ENCODE results near the gene PARVB. TPM values are rescaled to one million over a fixed set of nuclear protein-coding genes. Genes with fewer than 3 reads are reported as not detected.

PARVB gene
- total RNA-seq, 1 experiment from 2014 or later = 85.3 TPM

DNA sequence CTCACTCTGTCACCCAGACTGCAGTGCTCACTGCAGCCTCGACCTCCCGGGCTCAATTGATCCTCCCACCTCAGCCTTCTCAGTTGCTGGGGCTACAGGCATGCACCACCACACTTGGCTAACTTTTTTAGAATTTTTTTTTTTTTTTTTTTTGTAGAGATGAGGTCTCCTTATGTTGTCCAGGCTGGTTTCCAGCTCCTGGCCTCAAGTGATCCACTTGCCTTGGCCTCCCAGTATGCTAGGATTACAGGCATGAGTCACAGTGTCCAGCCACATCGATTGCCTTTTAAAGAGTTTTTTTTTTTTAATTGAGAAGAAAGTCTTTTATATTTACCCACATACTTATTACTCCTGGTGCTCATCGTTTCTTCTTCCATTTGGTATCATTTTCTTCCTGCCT lies 186.6 kb downstream of the PARVB start:
- no peak for ATAC-seq
- Histone ChIP-seq H3K27me3 (ENCODE audit: low read length) (peaks cover 15% of the 10 kb centered on the region), H3K9me3 (ENCODE audit: low read length) (no peaks in the 10 kb centered on the region), H3F3A (ENCODE audit: low read length, unreplicated experiment) (no peaks in the 10 kb centered on the region), H3K4me3 (ENCODE audit: low read length) (no peak overlapping the region), H3K27ac (ENCODE audit: low read length) (no peak overlapping the region), H3K4me2 (ENCODE audit: low read length) (no peak overlapping the region), H2AFZ (ENCODE audit: low read length) (no peak overlapping the region), H3K9me2 (replicated peaks; ENCODE audit: low read length) (no peaks in the 10 kb centered on the region), H3K79me2 (ENCODE audit: low read length) (no peaks in the 10 kb centered on the region), H3K9ac (ENCODE audit: low read length) (no peak overlapping the region), H3K36me3 (ENCODE audit: low read depth, low read length) (no peaks in the 10 kb centered on the region), H4K20me1 (ENCODE audit: low read length) (no peaks in the 10 kb centered on the region), H3K4me1 (ENCODE audit: insufficient read depth, low read length) (no peaks in the 10 kb centered on the region)
- ChIA-PET POLR2A (ENCODE audit: unreplicated experiment) (no interaction called here), CTCF (no interaction called here)
- TF ChIP-seq EZH2 (IDR thresholded peaks at IDR 0.05; ENCODE audit: low read length, unreplicated experiment) = no peak
- TF ChIP-seq CTCF (conservative IDR thresholded peaks at IDR 0.05; ENCODE audit: low read depth, low read length) = no peak
- TF ChIP-seq EZH2phosphoT487 (IDR thresholded peaks at IDR 0.05; ENCODE audit: borderline replicate concordance, low read length) = no peak
- intact Hi-C loops (cut with micrococcal nuclease) = no loop called here
- no peak for DNase-seq
- no TSS peak for BruUV-seq (replicated peaks)

GRCh38 chr22:44211256-44211945 lies 187.3 kb downstream of the PARVB start:
- DNase-seq (no peak), ATAC-seq (no peak)
- no peaks in the 10 kb centered on the region for H3K4me1 ChIP-seq (ENCODE audit: insufficient read depth, low read length)
- CTCF ChIA-PET = no interaction called here
- no peak overlapping the region for H3K4me2 ChIP-seq (ENCODE audit: low read length)
- no peak overlapping the region for H3K9ac ChIP-seq (ENCODE audit: low read length)
- no peak overlapping the region for H3K27ac ChIP-seq (ENCODE audit: low read length)
- no peaks in the 10 kb centered on the region for H3K79me2 ChIP-seq (ENCODE audit: low read length)
- intact Hi-C loops (cut with micrococcal nuclease) = no loop called here
- H3K4me3 ChIP-seq (ENCODE audit: low read length) = no peak overlapping the region
- BruUV-seq (replicated peaks) = no TSS peak
- peaks cover 15% of the 10 kb centered on the region for H3K27me3 ChIP-seq (ENCODE audit: low read length)
- no peaks in the 10 kb centered on the region for H3F3A ChIP-seq (ENCODE audit: low read length, unreplicated experiment)
- POLR2A ChIA-PET (ENCODE audit: unreplicated experiment) = no interaction called here
- H2AFZ ChIP-seq (ENCODE audit: low read length) = no peak overlapping the region
- H3K9me3 ChIP-seq (ENCODE audit: low read length) = no peaks in the 10 kb centered on the region
- H3K36me3 ChIP-seq (ENCODE audit: low read depth, low read length) = no peaks in the 10 kb centered on the region
- TF ChIP-seq EZH2 (IDR thresholded peaks at IDR 0.05; ENCODE audit: low read length, unreplicated experiment) (no peak), EZH2phosphoT487 (IDR thresholded peaks at IDR 0.05; ENCODE audit: borderline replicate concordance, low read length) (no peak), CTCF (conservative IDR thresholded peaks at IDR 0.05; ENCODE audit: low read depth, low read length) (no peak)
- no peaks in the 10 kb centered on the region for H4K20me1 ChIP-seq (ENCODE audit: low read length)
- H3K9me2 ChIP-seq (replicated peaks; ENCODE audit: low read length) = no peaks in the 10 kb centered on the region

Data from PC-3 (cell line).